UCSD-AML1 (cell line): Measurements from ENCODE around the gene OR6N1.

Source experiments
- DNase-seq: peaks from one replicate; lab custom pipeline; 2025; ENCODE audit not compliant: unreplicated experiment; lab: John Stamatoyannopoulos, UW

OR6N1 gene

GRCh38 chr1:158752155-158752712 is 19.8 kb downstream of the OR6N1 start:
- DNase-seq, result no peak

- DNase-seq, result no peak
These were observed 36.1 kb downstream of the OR6N1 start for GRCh38 chr1:158735848-158736247.

- no peak for DNase-seq
These were observed 39.5 kb downstream of the OR6N1 start for GRCh38 chr1:158732524-158732923.

DNA sequence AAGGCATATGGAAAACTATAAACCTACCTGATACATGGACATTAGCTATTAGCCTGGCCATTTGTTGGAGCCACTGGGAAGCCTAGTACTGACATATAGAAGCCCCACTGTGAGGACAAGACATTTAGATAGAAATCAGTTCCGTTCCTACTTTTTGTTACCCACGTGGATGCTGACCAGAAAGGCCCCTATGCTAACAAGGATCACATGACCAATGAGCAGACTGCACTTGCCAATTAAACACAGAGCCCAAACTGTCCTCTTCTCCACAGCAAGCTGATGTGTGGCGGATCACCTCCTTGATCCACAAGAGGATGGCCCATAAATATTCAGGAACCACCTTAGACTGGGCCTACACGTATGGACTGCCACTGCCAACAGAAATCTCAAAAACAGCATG is 40.3 kb downstream of the OR6N1 start:
- DNase-seq, result no peak

DNA sequence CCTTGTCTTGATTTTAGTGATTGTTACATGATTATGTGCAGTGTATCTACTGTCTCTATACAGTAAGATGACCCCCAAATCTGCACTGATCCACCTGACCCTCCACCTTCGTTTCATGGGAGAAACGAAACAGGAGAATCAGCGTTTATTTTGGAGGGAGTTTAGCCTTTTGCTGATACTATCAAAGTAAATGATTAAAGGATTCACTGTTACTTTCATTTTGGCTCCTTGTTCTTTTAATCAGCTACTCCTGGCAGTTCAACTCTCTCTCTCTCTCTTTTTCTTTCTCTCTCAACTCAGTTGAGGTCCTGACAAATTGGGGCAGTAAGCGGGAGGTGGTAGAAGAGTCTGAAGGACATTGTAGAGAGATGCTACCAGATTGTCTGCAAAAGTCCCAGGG is 41.5 kb downstream of the OR6N1 start:
- DNase-seq, result no peak

GRCh38 chr1:158728510-158729225 is 43.3 kb downstream of the OR6N1 start:
- DNase-seq, result no peak

DNA sequence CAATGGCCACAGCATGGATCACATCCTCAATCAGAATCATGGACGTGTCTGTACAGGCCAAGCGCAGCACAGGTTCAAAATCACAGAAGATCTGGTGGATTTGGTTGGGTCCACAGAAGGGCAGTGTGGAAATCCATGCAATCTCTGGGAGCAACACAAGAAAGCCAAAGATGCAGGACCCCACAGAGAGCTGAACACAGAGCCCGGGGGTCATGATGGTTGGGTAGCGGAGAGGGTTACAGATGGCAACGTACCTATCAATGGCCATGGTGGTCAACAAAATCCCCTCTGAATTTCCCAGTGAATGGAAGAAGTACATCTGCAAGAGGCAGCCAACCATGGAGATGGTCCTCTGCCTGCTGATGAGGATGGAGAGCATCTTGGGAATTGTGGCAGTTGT is 47.6 kb downstream of the OR6N1 start:
- DNase-seq, result no peak

- no peak for DNase-seq
These were observed 51.4 kb downstream of the OR6N1 start, which contains the start of gene OR6K3 for GRCh38 chr1:158720620-158721019. TSS of gene OR6K3 (minus strand) at chr1:158720720. CDS start at chr1:158718115, 2,605 bp downstream.

DNA sequence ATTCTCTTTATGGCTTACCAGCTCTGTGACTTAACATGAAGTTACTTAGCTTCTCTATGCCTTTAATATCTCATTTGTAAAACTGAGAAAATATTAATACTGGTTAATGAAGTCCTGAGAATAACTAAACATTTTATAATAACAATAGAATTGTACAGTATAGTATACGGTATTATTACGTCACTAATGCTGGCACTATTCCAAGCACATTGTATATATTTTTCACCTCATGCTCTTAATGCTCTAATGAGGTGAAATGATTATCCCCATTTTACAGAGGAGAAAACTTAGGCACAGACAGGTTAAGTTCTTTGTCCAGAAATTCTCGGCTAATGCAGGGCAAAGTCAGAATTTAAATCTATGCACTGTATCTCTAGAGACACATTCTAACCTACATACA is 52.3 kb downstream of the OR6N1 start:
- no peak for DNase-seq

DNA sequence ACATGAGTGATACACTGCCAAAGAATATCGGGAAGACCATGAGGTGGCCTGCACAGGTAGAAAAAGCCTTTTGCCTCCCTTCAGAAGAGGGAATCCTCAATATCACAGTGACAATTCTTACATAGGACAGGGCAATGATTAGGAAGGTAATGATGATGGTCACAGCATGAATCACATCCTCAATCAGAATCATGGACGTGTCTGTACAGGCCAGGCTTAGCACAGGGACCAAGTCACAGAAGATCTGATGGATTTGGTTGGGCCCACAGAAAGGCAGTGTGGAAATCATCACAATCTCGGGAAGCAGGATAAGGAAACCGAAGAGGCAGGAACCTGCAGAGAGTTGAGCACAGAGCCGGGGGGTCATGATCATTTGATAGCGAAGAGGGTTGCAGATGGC is 54.7 kb downstream of the OR6N1 start:
- no peak for DNase-seq

GRCh38 chr1:158716335-158716734 is 55.7 kb downstream of the OR6N1 start:
- DNase-seq, result no peak

DNA sequence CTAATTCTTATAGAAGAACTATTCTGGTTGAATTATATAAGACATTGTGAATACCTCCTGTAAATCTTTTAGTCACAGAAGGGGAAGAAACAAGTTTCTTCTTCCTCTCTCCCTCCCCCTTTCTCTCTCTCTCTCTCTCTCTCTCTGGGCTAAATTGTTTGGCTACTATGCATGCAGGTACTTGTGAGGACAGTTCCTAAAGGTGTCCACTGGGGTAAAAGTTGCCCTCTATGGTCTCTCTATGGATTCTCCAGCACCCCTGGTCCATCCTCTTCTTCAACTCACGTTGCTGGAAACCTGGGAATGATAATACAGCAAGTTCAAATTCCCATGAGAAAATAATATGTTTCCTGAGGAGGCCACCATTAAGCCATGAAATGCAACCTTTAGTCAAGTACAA is 57.2 kb downstream of the OR6N1 start:
- DNase-seq, result no peak
